Cardiac muscle cell (in vitro differentiated cells and primary cell): ENCODE results near the gene TRIM15. TPM values are rescaled to one million over a fixed set of nuclear protein-coding genes. Genes with fewer than 3 reads are reported as not detected.

Experiments
- DNase-seq, 2 donors: peaks; one replicate each; pipeline versions ENCODE4 v3.0.0 to v3.0.0-alpha.2; 2010 to 2017; ENCODE audit warnings: low read depth in 1 of 2, low spot score in 1 of 2
- H3K27ac ChIP-seq: fragments of 200-600 bp; sonication (generic); 2 replicates; pipeline ENCODE4 v1.5.1; 2016
- H3K27me3 ChIP-seq: fragments of 200-600 bp; sonication (generic); 2 replicates; pipeline ENCODE4 v1.6.0; 2016; ENCODE audit warnings: control low read depth
- H3K36me3 ChIP-seq: fragments of 200-600 bp; sonication (generic); 2 replicates; pipeline ENCODE4 v1.5.1; 2016; ENCODE audit warnings: control low read depth
- H3K4me1 ChIP-seq: fragments of 200-600 bp; sonication (generic); 2 replicates; pipeline ENCODE4 v1.8.1; 2017; ENCODE audit warnings: low read depth, mild to moderate bottlenecking, mixed run types
- H3K4me3 ChIP-seq: fragments of 200-600 bp; sonication (generic); 2 replicates; pipeline ENCODE4 v1.5.1; 2016; ENCODE audit warnings: mild to moderate bottlenecking
- H3K9me3 ChIP-seq: fragments of 200-600 bp; sonication (generic); 2 replicates; pipeline ENCODE4 v1.5.1; 2017; ENCODE audit warnings: low read depth, mild to moderate bottlenecking, control low read depth
- polyA plus RNA-seq: library from polyadenylated mRNA; unstranded; fragments of >200 nt; fragmentation: Nextera tagmentation; extraction: Ambion mirVana; gene quantifications from 2 replicates; pipeline ENCODE4 v1.2.1, GENCODE V29; 2016
- total RNA-seq: library from RNA; depleted of rRNA; stranded (reverse); fragments of >200 nt; gene quantifications from 2 replicates; pipeline ENCODE4 v1.2.3, GENCODE V29; 2016
- TF ChIP-seq, protein P1 (sequence below): IDR thresholded peaks from 2 replicates; pipeline ENCODE4 v1.5.1; 2012; ENCODE audit warnings: low read depth, mild to moderate bottlenecking, low read length

Gene TRIM15
- total and polyA plus RNA-seq, 2 experiments from 2014 or later, result not detected

DNA sequence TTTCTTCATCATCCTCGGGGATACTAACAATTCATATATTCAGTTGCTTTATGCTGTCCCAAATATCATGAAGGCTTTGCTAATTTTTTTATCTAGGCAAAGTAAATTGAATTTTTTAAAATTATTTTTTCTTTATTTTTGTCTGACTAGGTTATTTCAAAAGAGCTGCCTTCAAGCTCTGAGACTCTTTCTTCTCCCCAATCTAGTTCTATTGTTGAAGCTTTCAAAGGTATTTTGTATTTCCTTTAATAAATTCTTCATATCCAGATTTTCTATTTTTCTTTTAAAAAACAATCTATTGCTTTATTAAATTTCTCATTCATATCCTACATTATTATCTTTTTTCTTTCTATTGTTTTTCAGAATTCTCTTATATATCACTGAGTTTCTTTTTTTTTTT, 16.8 kb downstream of the TRIM15 start:
- Histone ChIP-seq H3K36me3 (no peaks in the 10 kb centered on the region), H3K27ac (no peak overlapping the region), H3K27me3 (peaks cover under 1% of the 10 kb centered on the region), H3K4me3 (no peak overlapping the region), H3K4me1 (no peaks in the 10 kb centered on the region), H3K9me3 (no peaks in the 10 kb centered on the region)
- DNase-seq, result no peak
- TF ChIP-seq, protein P1, sequence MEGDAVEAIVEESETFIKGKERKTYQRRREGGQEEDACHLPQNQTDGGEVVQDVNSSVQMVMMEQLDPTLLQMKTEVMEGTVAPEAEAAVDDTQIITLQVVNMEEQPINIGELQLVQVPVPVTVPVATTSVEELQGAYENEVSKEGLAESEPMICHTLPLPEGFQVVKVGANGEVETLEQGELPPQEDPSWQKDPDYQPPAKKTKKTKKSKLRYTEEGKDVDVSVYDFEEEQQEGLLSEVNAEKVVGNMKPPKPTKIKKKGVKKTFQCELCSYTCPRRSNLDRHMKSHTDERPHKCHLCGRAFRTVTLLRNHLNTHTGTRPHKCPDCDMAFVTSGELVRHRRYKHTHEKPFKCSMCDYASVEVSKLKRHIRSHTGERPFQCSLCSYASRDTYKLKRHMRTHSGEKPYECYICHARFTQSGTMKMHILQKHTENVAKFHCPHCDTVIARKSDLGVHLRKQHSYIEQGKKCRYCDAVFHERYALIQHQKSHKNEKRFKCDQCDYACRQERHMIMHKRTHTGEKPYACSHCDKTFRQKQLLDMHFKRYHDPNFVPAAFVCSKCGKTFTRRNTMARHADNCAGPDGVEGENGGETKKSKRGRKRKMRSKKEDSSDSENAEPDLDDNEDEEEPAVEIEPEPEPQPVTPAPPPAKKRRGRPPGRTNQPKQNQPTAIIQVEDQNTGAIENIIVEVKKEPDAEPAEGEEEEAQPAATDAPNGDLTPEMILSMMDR, result no peak

DNA sequence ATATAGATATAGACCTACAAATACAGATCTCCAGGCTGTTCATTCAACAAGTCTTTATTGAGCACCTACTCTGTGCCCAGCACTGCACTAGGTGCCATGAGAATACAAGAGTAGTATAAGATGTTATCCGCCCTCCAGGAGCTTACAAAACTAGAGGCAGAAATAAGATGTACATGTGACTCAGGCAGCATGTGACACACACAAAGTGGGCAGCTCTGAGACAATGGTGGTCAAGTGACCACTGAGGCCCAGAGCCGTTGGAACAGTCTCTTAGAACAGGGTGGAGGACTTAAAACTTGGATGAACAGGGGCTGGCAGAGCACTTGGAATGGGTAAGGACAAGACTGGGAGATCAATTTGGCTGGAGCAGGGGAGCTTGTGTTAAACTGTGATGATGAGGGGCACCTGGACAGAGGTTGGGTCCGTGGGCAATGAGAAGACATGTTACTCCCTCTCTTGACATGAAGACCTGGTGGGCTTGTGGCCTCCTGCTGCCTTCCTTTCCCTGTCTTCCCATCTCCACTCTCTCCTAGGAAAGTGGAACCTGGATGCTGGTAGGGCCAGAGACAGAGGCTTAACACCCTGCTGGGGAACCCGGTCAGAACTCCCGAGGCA, 21.2 kb downstream of the TRIM15 start:
- Histone ChIP-seq H3K27ac (no peak overlapping the region), H3K36me3 (peaks cover 11% of the 10 kb centered on the region), H3K27me3 (no peaks in the 10 kb centered on the region), H3K9me3 (no peaks in the 10 kb centered on the region), H3K4me1 (no peaks in the 10 kb centered on the region), H3K4me3 (no peak overlapping the region)
- no peak for DNase-seq
- TF ChIP-seq, protein P1, result no peak

DNA sequence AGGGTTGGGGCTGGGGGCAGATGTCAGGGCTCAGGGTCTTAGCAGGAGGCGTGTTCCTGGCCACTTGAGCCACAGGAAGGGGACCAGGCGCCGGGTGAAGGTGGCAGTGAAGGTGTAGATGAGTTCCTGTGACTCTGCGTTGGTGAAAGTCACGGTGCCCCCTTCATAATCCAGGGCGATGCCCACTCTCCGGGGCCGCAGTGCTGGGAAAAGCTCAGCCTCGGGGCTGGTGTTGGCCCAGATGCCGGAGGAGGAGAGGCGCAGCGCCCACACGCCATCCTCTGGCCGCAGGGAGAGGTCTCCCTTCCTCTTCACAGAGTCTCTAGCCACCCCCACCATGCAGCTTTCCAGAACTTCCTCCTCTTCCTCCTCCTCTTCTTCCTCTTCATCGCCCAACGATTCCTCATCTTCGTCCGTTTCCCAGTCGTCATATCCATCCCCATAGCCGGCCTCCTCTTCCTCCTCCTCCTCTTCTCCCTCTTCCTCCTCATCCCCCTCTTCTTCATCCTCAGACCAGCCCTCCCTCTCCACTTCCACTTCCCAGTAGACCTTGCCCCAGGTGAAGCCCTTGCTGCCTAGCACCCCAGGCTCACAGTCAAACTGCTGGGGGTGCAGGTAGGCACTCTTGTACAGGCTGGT, 22.6 kb downstream of the TRIM15 start:
- TF ChIP-seq, protein P1, result no peak
- Histone ChIP-seq H3K27me3 (no peaks in the 10 kb centered on the region), H3K4me1 (no peaks in the 10 kb centered on the region), H3K27ac (no peak overlapping the region), H3K4me3 (no peak overlapping the region), H3K9me3 (no peaks in the 10 kb centered on the region), H3K36me3 (peaks cover 14% of the 10 kb centered on the region)
- DNase-seq, result no peak

DNA sequence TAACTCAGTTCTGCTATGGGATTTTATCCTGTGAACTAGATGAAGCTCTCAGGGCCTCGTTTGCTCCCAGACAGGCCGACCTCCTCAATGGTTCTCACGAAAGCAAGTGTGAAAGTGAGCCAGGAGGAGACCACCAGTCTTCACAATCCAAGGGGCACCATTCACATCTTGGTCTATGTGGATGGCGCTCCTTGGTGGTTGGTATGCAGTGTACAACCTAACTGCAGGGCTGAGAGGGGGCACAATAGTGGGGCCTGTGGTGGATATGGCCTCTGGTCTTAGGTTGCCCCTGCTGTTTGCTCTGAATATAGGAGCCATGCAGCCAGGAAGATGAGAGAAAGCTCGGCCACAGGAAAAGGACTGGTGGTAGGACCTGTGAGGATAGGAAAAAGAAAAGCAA, 25.2 kb downstream of the TRIM15 start:
- peaks cover 14% of the 10 kb centered on the region for H3K36me3 ChIP-seq
- TF ChIP-seq, protein P1, result no peak
- H3K27me3 ChIP-seq, result no peaks in the 10 kb centered on the region
- no peak overlapping the region for H3K27ac ChIP-seq
- DNase-seq, result no peak
- H3K4me3 ChIP-seq, result no peak overlapping the region
- H3K9me3 ChIP-seq, result no peaks in the 10 kb centered on the region
- H3K4me1 ChIP-seq, result no peaks in the 10 kb centered on the region

DNA sequence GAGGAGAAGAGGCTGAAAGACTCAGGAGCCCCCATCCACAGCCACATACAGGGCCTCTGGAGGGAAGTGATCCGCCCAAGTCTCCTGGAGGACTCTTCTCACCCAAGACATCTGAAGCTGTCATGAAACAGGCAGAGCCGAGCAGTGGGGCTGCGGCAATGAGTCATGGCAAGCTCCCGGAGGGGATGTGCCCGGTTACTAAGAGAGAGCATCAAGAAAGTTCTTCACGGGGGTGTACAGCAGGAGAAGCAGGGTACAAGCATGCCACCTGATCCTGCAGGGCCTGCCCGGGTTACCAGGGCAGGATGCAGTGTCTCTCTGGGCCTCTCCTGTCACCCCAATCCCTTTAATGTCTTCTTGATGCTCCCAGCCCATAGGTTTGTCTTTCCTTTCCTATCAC, 28.7 kb downstream of the TRIM15 start:
- no peak for DNase-seq
- no peaks in the 10 kb centered on the region for H3K9me3 ChIP-seq
- peaks cover 8% of the 10 kb centered on the region for H3K36me3 ChIP-seq
- TF ChIP-seq, protein P1, result no peak
- H3K27me3 ChIP-seq, result no peaks in the 10 kb centered on the region
- H3K4me3 ChIP-seq, result no peak overlapping the region
- no peak overlapping the region for H3K27ac ChIP-seq
- H3K4me1 ChIP-seq, result no peaks in the 10 kb centered on the region
